Hepatocyte (in vitro differentiated cells): ENCODE data around the gene CACNA1C. TPM values are rescaled to one million over a fixed set of nuclear protein-coding genes. Genes with fewer than 3 reads are reported as not detected.

ENCODE experiments used
- DNase-seq: peaks from one replicate; pipeline ENCODE4 v3.0.0-alpha.2; 2016; ENCODE audit warnings: low spot score
- H2AFZ ChIP-seq: fragments of 200-600 bp; sonication (generic); 2 replicates; pipeline ENCODE4 v1.6.0; 2016; ENCODE audit warnings: antibody characterized with exemption, mild to moderate bottlenecking
- H3K27ac ChIP-seq: fragments of 200-600 bp; sonication (generic); 2 replicates; pipeline ENCODE4 v1.5.1; 2016; ENCODE audit warnings: mild to moderate bottlenecking
- H3K27me3 ChIP-seq: fragments of 200-600 bp; sonication (generic); 2 replicates; pipeline ENCODE4 v1.6.1; 2016
- H3K36me3 ChIP-seq: fragments of 200-600 bp; sonication (generic); replicated peaks from 2 replicates; pipeline ENCODE4 v1.5.1; 2016; ENCODE audit warnings: low read depth; ENCODE audit not compliant: insufficient read depth
- H3K4me1 ChIP-seq: fragments of 200-600 bp; sonication (generic); 2 replicates; pipeline ENCODE4 v1.5.1; 2016; ENCODE audit warnings: mild to moderate bottlenecking, moderate library complexity; ENCODE audit not compliant: insufficient read depth
- H3K4me2 ChIP-seq: fragments of 200-600 bp; sonication (generic); 2 replicates; pipeline ENCODE4 v1.6.0; 2016
- H3K4me3 ChIP-seq: fragments of 200-600 bp; sonication (generic); 2 replicates; pipeline ENCODE4 v1.5.1; 2016; ENCODE audit warnings: mild to moderate bottlenecking
- H3K79me2 ChIP-seq: fragments of 200-600 bp; sonication (generic); 2 replicates; pipeline ENCODE4 v1.6.0; 2017; ENCODE audit warnings: mild to moderate bottlenecking
- H3K9me2 ChIP-seq: fragments of 200-600 bp; sonication (generic); replicated peaks from 2 replicates; pipeline ENCODE4 v1.6.0; 2017; ENCODE audit warnings: mild to moderate bottlenecking; ENCODE audit not compliant: insufficient read depth
- H3K9me3 ChIP-seq: fragments of 200-600 bp; sonication (generic); 2 replicates; pipeline ENCODE4 v1.5.1; 2016; ENCODE audit warnings: low read depth, mild to moderate bottlenecking
- H4K20me1 ChIP-seq: fragments of 200-600 bp; sonication (generic); 2 replicates; pipeline ENCODE4 v1.6.0; 2016; ENCODE audit warnings: mild to moderate bottlenecking; ENCODE audit not compliant: insufficient read depth, poor library complexity, severe bottlenecking
- CTCF ChIP-seq: fragments of 200-600 bp; sonication (generic); IDR thresholded peaks from 2 replicates; pipeline ENCODE4 v1.5.1; 2016; ENCODE audit warnings: antibody characterized with exemption, mild to moderate bottlenecking; ENCODE audit not compliant: poor library complexity
- EZH2 ChIP-seq: fragments of 200-600 bp; sonication (generic); IDR thresholded peaks from 2 replicates; pipeline ENCODE4 v1.6.1; 2016; ENCODE audit warnings: antibody characterized with exemption, mild to moderate bottlenecking, borderline replicate concordance
- EZH2phosphoT487 ChIP-seq: fragments of 200-600 bp; sonication (generic); IDR thresholded peaks from one replicate; pipeline ENCODE4 v1.6.1; 2018; ENCODE audit warnings: antibody characterized with exemption, mild to moderate bottlenecking, low read depth, moderate library complexity; ENCODE audit not compliant: unreplicated experiment, severe bottlenecking
- WGBS: methylation state at CpG from one replicate; pipeline ENCODE4 v1.1.6; 2016; ENCODE audit warnings: low lambda C conversion rate; ENCODE audit errors: missing lambda C conversion rate; 5-methylcytosine and 5-hydroxymethylcytosine counted together
- polyA plus RNA-seq: library from polyadenylated mRNA; unstranded; fragments of >200 nt; fragmentation: Nextera tagmentation; extraction: Ambion mirVana; gene quantifications from 2 replicates; pipeline ENCODE4 v1.2.1, GENCODE V29; 2016
- total RNA-seq: library from RNA; depleted of rRNA; stranded (reverse); fragments of >200 nt; gene quantifications from 2 replicates; pipeline ENCODE4 v1.2.3, GENCODE V29; 2014

CACNA1C gene
- total and polyA plus RNA-seq, 2 experiments from 2014 or later, result 3.2 to 4.0 TPM

GRCh38 chr12:2240390-2240789, 187.6 kb downstream of the CACNA1C start:
- Histone ChIP-seq H3K4me3 (no peak overlapping the region), H2AFZ (no peak overlapping the region), H3K9me2 (no peaks in the 10 kb centered on the region), H3K36me3 (no peaks in the 10 kb centered on the region), H3K4me2 (no peak overlapping the region), H3K4me1 (peaks cover 15% of the 10 kb centered on the region), H3K27me3 (no peaks in the 10 kb centered on the region), H3K9me3 (no peaks in the 10 kb centered on the region), H3K79me2 (no peaks in the 10 kb centered on the region), H3K27ac (no peak overlapping the region), H4K20me1 (no peaks in the 10 kb centered on the region)
- no peak for TF ChIP-seq CTCF
- TF ChIP-seq EZH2phosphoT487, result no peak
- no peak for TF ChIP-seq EZH2
- DNase-seq, result no peak
- WGBS, result 97% methylated on average over 6 of the region's 6 CpGs

GRCh38 chr12:2240984-2241383, 188.2 kb downstream of the CACNA1C start:
- no peaks in the 10 kb centered on the region for H3K9me3 ChIP-seq
- H3K4me1 ChIP-seq, result peaks cover 17% of the 10 kb centered on the region
- H3K79me2 ChIP-seq, result no peaks in the 10 kb centered on the region
- TF ChIP-seq EZH2phosphoT487, result no peak
- TF ChIP-seq CTCF, result no peak
- H2AFZ ChIP-seq, result no peak overlapping the region
- DNase-seq, result no peak
- no peak overlapping the region for H3K4me3 ChIP-seq
- no peaks in the 10 kb centered on the region for H3K27me3 ChIP-seq
- no peaks in the 10 kb centered on the region for H4K20me1 ChIP-seq
- H3K27ac ChIP-seq, result no peak overlapping the region
- H3K36me3 ChIP-seq, result no peaks in the 10 kb centered on the region
- H3K4me2 ChIP-seq, result no peak overlapping the region
- no peaks in the 10 kb centered on the region for H3K9me2 ChIP-seq
- 86% methylated on average over 8 of the region's 8 CpGs for WGBS

- Histone ChIP-seq H3K9me2 (no peaks in the 10 kb centered on the region), H4K20me1 (no peaks in the 10 kb centered on the region), H3K36me3 (no peaks in the 10 kb centered on the region), H3K4me1 (peaks cover 17% of the 10 kb centered on the region), H3K27ac (no peak overlapping the region), H3K4me2 (no peak overlapping the region), H3K4me3 (no peak overlapping the region), H3K9me3 (no peaks in the 10 kb centered on the region), H3K27me3 (no peaks in the 10 kb centered on the region), H2AFZ (no peak overlapping the region), H3K79me2 (no peaks in the 10 kb centered on the region)
- TF ChIP-seq CTCF (no peak), EZH2 (no peak), EZH2phosphoT487 (no peak)
- 83% methylated on average over 5 of the region's 5 CpGs for WGBS
- DNase-seq, result no peak
These were observed 189.4 kb downstream of the CACNA1C start for GRCh38 chr12:2242216-2242615.

GRCh38 chr12:2242816-2243215, 190.0 kb downstream of the CACNA1C start:
- Histone ChIP-seq H4K20me1 (no peaks in the 10 kb centered on the region), H3K9me2 (no peaks in the 10 kb centered on the region), H3K27ac (no peak overlapping the region), H3K9me3 (no peaks in the 10 kb centered on the region), H3K4me1 (peaks cover 19% of the 10 kb centered on the region), H3K4me2 (no peak overlapping the region), H3K79me2 (no peaks in the 10 kb centered on the region), H3K4me3 (no peak overlapping the region), H2AFZ (no peak overlapping the region), H3K36me3 (no peaks in the 10 kb centered on the region), H3K27me3 (no peaks in the 10 kb centered on the region)
- TF ChIP-seq EZH2phosphoT487, result no peak
- no peak for TF ChIP-seq CTCF
- no peak for TF ChIP-seq EZH2
- 95% methylated on average over 3 of the region's 3 CpGs for WGBS
- DNase-seq, result no peak
